Measurements from ENCODE around the gene C1QTNF3. TPM values are rescaled to one million over a fixed set of nuclear protein-coding genes. Genes with fewer than 3 reads are reported as not detected.
"Not testable (repeated sequence)": the region's sequence is repeated elsewhere in the genome, so short reads cannot be mapped to it uniquely, and the experiment has no call there.

The C1QTNF3 gene
- total and polyA plus RNA-seq, 10 donors: 2.7 to 10.7 (median 6.4) TPM

DNA sequence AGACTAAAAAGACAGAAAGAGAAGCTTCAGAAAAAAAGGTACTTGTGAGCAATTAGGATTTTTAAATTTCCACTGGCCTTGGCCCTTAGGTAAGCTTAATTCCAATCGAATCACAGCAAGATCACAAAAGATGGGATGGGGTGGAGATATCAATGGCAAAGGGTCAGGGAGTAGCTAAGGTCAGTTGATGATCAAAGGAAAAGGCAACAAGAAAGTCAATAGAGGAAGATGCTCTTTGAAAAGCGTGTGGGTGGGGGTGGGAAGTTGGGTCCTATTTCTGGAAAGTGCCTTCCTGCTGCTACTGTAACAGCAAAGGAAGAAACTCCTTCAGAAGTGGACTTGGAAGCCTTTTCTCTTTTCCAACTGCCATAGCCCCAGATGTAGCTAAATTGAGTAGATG, 7.3 kb downstream of the C1QTNF3 start:
- Histone ChIP-seq H3K9me3 (no peaks in the 10 kb centered on the region), H3K4me3 (no peak overlapping the region), H3K4me1 (no peaks in the 10 kb centered on the region), H3K27ac (no peak overlapping the region), H3K27me3 (replicated peaks in 1 of 7) (no peaks in the 10 kb centered on the region), H3K36me3 (peaks cover 0 to 40% (median 7%) of the 10 kb centered on the region in 6 donors)
- WGBS, 5 donors: 63 to 75% (median 74%) methylated on average over 2 of the region's 2 CpGs
- DNase-seq: no peak
- intact Hi-C loops (cut with DNase I; ENCODE audit: low total_unique reads): no loop called here
- TF ChIP-seq POLR2AphosphoS5 (IDR thresholded peaks at IDR 0.05): no peak
- TF ChIP-seq POLR2A (IDR thresholded peaks at IDR 0.05): no peak
- TF ChIP-seq CTCF (IDR thresholded peaks at IDR 0.05 in 8 of 11, conservative IDR thresholded peaks at IDR 0.05 in 3 of 11): no peak

DNA sequence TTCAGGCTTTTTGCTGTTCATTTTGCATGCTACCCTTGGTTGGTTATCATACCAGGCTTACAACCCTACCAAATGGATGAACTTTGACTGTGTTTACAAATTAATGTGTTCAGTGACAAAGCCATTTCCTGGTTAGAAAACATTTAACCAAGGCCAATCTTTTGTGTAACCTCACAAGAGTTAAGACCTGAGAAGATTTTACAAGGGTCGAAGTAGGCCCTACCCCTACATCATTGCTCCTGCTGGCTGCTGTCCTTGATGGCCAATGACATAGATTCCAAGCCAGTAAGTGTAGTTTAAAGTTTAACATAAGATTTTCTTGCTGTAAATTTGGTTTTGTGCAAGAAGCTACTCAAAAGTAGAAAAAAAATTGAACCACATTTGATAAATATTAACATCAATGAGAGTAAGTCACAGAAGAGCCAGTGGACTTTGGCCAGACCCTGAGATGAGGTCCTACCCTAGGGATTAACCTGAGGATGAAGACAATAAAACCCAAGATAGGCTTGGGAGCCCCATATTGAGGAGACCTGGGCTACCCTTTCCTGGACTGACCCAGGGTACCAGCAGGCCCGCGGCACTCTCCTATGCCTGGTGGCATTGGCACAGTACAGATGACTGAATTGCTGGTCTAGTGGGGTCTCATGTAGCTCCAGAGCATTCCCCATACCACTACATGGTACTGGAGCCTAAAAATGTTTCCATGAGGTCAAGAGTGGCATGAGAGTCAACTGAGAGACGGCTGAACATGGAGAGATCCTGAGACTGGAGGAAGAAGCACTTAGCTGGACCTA, 8.3 kb downstream of the C1QTNF3 start:
- Histone ChIP-seq H3K4me1 (no peaks in the 10 kb centered on the region), H3K27ac (no peak overlapping the region), H3K36me3 (peaks cover 0 to 40% (median 7%) of the 10 kb centered on the region in 6 donors), H3K9me3 (no peaks in the 10 kb centered on the region), H3K27me3 (replicated peaks in 1 of 7) (no peaks in the 10 kb centered on the region), H3K4me3 (no peak overlapping the region)
- 94 to 99% (median 97%) methylated on average over 4 of the region's 4 CpGs for WGBS, 5 donors
- DNase-seq: no peak
- intact Hi-C loops (cut with DNase I; ENCODE audit: low total_unique reads): no loop called here
- TF ChIP-seq CTCF (IDR thresholded peaks at IDR 0.05 in 8 of 11, conservative IDR thresholded peaks at IDR 0.05 in 3 of 11) (no peak), POLR2AphosphoS5 (IDR thresholded peaks at IDR 0.05) (no peak), POLR2A (IDR thresholded peaks at IDR 0.05) (no peak)

- H3K27ac ChIP-seq: no peak overlapping the region
- TF ChIP-seq POLR2A (IDR thresholded peaks at IDR 0.05) (no peak), POLR2AphosphoS5 (IDR thresholded peaks at IDR 0.05) (no peak), CTCF (IDR thresholded peaks at IDR 0.05 in 8 of 11, conservative IDR thresholded peaks at IDR 0.05 in 3 of 11) (no peak)
- H3K4me1 ChIP-seq: no peaks in the 10 kb centered on the region
- H3K9me3 ChIP-seq: no peaks in the 10 kb centered on the region
- intact Hi-C loops (cut with DNase I; ENCODE audit: low total_unique reads): no loop called here
- 81 to 93% (median 88%) methylated on average over 3 of the region's 3 CpGs for WGBS, 5 donors
- no peak overlapping the region for H3K4me3 ChIP-seq
- H3K36me3 ChIP-seq: peaks cover 0 to 56% (median 7%) of the 10 kb centered on the region in 6 donors
- DNase-seq: no peak
- no peaks in the 10 kb centered on the region for H3K27me3 ChIP-seq (replicated peaks in 1 of 7)
Measured at GRCh38 chr5:34031966-34032365, 11.0 kb downstream of the C1QTNF3 start.

DNA sequence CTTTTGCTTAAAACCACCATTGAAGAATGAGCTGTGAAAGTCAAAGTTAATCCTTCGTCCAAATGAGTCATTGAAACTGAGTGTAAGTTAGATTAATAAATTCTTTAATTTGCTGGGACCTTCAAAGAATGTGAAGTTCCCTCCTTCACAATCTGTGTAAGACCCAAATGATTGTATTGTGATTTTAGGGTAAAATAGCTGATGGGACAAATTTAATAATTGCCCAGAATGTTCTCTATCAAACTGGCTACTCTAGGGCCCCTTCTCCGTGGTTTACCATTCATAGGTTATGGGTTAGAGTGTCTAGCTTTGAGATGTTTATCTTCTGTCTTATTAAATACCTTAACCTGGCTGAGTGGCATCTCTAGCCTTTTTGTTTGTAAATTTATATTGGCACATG, 11.9 kb downstream of the C1QTNF3 start:
- Histone ChIP-seq H3K27ac (no peak overlapping the region), H3K9me3 (no peaks in the 10 kb centered on the region), H3K27me3 (replicated peaks in 1 of 7) (no peaks in the 10 kb centered on the region), H3K4me3 (no peak overlapping the region), H3K36me3 (peaks cover 0 to 63% (median 7%) of the 10 kb centered on the region in 6 donors), H3K4me1 (no peaks in the 10 kb centered on the region)
- WGBS, 5 donors: 68 to 94% (median 93%) methylated on average over 2 of the region's 2 CpGs
- no peak for TF ChIP-seq POLR2AphosphoS5 (IDR thresholded peaks at IDR 0.05)
- no peak for TF ChIP-seq CTCF (IDR thresholded peaks at IDR 0.05 in 8 of 11, conservative IDR thresholded peaks at IDR 0.05 in 3 of 11)
- intact Hi-C loops (cut with DNase I; ENCODE audit: low total_unique reads): no loop called here
- no peak for DNase-seq

- H3K27me3 ChIP-seq (replicated peaks in 1 of 7); DNase-seq; H3K4me3 ChIP-seq; H3K27ac ChIP-seq; H3K9me3 ChIP-seq; H3K4me1 ChIP-seq; intact Hi-C loops (cut with DNase I; ENCODE audit: low total_unique reads): not testable (repeated sequence)
- H3K36me3 ChIP-seq: peaks cover 0 to 65% (median 7%) of the 10 kb centered on the region in 6 donors
- WGBS, 5 donors: 92 to 99% (median 96%) methylated on average over 2 of the region's 2 CpGs
Measured at GRCh38 chr5:34030585-34030984, 12.4 kb downstream of the C1QTNF3 start.
